GM19395 (cell line): Measurements from ENCODE around the gene MTREX.

ENCODE experiments used
- ATAC-seq: cut with Tn5 transposase; IDR thresholded peaks from one replicate; pipeline ENCODE4 v1.9.1; 2021; ENCODE audit warnings: mild to moderate bottlenecking, moderate library complexity; ENCODE audit not compliant: unreplicated experiment

MTREX gene

DNA sequence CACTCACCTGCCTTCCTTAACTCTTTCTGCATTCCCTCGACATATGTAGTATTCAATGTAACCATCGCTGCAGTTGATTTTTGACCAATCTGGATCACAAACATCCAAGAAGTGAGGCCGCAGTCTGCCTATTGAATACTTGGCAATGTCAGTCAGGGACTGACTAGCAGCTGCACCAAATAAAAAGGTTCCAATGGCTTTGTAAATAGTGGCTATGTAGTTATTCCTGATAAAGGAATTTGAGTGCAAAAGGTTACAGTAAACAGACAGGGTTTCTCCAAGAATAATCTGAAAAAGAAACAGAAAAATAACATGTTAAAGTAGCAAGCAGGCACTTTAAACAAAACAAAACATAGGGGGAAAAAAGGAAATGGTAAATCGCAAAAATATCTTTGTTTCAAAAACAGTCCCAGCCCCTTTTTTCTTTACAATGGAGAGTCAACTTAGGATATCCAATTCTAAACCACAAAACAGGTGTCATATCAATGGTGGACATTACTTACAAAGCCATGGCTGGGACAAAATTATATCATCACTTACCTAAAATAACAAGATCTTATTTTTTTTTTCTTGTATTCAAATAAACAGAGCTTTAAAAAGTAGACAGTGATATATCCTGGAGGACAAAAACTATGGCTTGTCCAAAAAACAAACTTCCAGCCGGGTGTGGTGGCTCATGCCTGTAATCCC, 160.2 kb downstream of the MTREX start:
- no peak for ATAC-seq

DNA sequence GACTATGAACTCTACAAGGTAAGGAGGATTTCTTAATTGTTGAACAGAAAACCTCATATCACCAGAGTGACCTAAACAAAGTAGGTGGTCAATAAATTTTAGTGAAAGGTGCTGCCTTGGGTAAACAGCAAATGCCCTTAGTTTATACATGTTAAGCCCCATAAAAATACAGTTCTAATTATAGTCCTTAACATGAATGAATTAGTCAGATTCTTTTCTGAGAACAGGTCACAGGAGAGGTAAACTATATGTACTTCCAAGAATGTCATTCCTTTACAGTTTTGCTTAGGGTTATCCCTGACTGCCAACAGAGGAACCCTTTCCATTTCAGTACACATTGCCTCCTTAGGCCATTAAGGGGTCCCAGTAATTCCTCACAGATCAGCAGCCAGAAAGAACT, 162.1 kb downstream of the MTREX start:
- no peak for ATAC-seq

DNA sequence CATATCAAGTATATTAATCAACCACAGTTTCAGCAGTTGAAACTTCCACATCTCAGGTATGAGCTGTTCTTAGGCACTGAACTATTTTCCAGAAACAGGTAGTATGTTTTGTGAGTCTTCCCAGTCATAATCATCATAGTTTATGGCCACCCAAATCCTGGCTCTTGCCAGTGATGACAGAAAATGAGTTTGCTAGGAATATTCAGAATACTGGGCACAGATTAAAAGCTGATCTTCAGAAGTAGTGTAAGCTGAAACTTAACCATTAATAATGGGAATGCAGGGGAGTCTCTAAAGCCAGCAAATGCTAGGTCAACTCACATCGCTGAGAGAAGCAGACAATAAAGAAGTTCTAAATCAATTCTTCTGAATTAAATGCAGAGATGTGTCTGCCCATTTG, 162.5 kb downstream of the MTREX start:
- no peak for ATAC-seq

DNA sequence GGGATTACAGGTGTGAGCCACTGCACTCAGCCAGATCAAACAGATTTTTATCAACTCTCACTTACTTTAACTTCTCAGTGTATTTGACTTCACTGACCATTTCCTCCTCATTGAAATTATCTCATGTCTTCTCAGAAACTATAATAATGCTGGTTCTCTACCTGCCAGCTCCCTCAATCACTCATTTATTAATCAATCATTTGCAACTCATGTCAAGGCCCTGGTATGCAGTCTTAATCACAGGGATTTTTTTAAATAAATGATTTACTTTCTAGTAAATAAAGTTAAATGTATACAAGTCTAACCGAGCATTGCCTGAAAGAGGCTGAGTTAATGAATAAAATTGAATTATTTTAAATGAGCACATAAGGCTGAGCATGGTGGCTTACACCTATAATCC, 163.7 kb downstream of the MTREX start:
- no peak for ATAC-seq

DNA sequence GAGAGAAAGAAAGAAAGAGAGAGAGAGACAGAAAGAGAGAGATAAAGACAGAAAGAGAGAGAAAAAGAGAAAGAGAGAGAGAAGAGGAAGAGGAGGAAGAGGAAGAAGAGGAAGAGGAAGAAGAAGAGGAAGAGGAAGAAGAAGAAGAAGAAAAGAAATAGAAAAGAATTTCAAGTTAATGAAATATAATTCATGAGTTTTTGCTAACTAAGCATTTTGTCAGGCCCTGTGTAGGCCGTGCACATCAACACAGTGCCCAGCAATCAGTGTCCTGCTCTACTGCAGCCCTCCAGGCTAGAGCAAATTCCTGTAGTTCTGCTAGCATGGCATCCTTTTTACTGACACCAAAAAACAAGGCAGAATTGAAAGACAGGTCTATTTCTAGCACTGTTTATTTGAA, 164.9 kb downstream of the MTREX start:
- ATAC-seq, result no peak
